H9 (cell line): ENCODE results near the gene CHST13. TPM values are rescaled to one million over a fixed set of nuclear protein-coding genes. Genes with fewer than 3 reads are reported as not detected.
A peak's percentile ranks its signal among the peaks of the same experiment; 100 is the strongest.

Experiments
- DNase-seq: peaks from one replicate; pipeline ENCODE4 v3.0.0-alpha.2; 2017
- H2AFZ ChIP-seq: one replicate; pipeline ENCODE4 v1.6.1; 2013; ENCODE audit warnings: mild to moderate bottlenecking, low read length, control low read depth, moderate library complexity
- H2AK5ac ChIP-seq: 2 replicates; pipeline ENCODE4 v1.6.1; 2013; ENCODE audit warnings: low read length, control low read depth, mixed read lengths; ENCODE audit not compliant: insufficient read length
- H2BK120ac ChIP-seq: one replicate; pipeline ENCODE4 v1.6.1; 2013; ENCODE audit warnings: low read depth, mild to moderate bottlenecking, low read length, control low read depth, inconsistent platforms; ENCODE audit not compliant: poor library complexity, severe bottlenecking
- H2BK12ac ChIP-seq: 2 replicates; pipeline ENCODE4 v1.6.1; 2013; ENCODE audit warnings: low read length, control low read depth, mixed read lengths, low read depth; ENCODE audit not compliant: insufficient read length
- H2BK15ac ChIP-seq: 2 replicates; pipeline ENCODE4 v1.6.1; 2013; ENCODE audit warnings: low read depth, low read length, control low read depth
- H2BK20ac ChIP-seq: one replicate; pipeline ENCODE4 v1.6.1; 2013; ENCODE audit warnings: low read depth, mild to moderate bottlenecking, low read length, control low read depth, inconsistent platforms; ENCODE audit not compliant: poor library complexity, severe bottlenecking
- H2BK5ac ChIP-seq: 2 replicates; pipeline ENCODE4 v1.6.1; 2013; ENCODE audit warnings: low read length, control low read depth, mixed read lengths; ENCODE audit not compliant: insufficient read length
- H3K14ac ChIP-seq: 2 replicates; pipeline ENCODE4 v1.6.1; 2013; ENCODE audit warnings: low read length, control low read depth; ENCODE audit not compliant: insufficient read depth
- H3K18ac ChIP-seq: 2 replicates; pipeline ENCODE4 v1.6.1; 2013; ENCODE audit warnings: low read depth, mild to moderate bottlenecking, mixed read lengths, low read length, control low read depth; ENCODE audit not compliant: insufficient read length
- H3K23ac ChIP-seq: 2 replicates; pipeline ENCODE4 v1.6.1; 2013; ENCODE audit warnings: low read length, control low read depth, mixed read lengths, low read depth; ENCODE audit not compliant: insufficient read length
- H3K23me2 ChIP-seq: 2 replicates; pipeline ENCODE4 v1.6.1; 2013; ENCODE audit warnings: low read depth, mild to moderate bottlenecking, mixed read lengths, low read length, control low read depth; ENCODE audit not compliant: insufficient read length, poor library complexity, severe bottlenecking
- H3K27ac ChIP-seq: 2 replicates; pipeline ENCODE4 v1.5.1; 2013; ENCODE audit warnings: low read length, control low read depth, mixed read lengths, low read depth; ENCODE audit not compliant: insufficient read length
- H3K27me3 ChIP-seq: 2 replicates; pipeline ENCODE4 v1.6.1; 2013; ENCODE audit warnings: low read length, control low read depth, inconsistent platforms; ENCODE audit not compliant: insufficient read depth
- H3K4ac ChIP-seq: 2 replicates; pipeline ENCODE4 v1.6.1; 2013; ENCODE audit warnings: low read depth, mild to moderate bottlenecking, control low read depth, inconsistent platforms, low read length, moderate library complexity
- H3K4me1 ChIP-seq: 2 replicates; pipeline ENCODE4 v1.6.1; 2013; ENCODE audit warnings: low read length, control low read depth, inconsistent platforms; ENCODE audit not compliant: insufficient read depth
- H3K4me2 ChIP-seq: 2 replicates; pipeline ENCODE4 v1.6.1; 2013; ENCODE audit warnings: low read length, control low read depth, mixed read lengths; ENCODE audit not compliant: insufficient read length, insufficient read depth
- H3K56ac ChIP-seq: 2 replicates; pipeline ENCODE4 v1.6.1; 2013; ENCODE audit warnings: low read depth, mild to moderate bottlenecking, mixed read lengths, low read length, control low read depth; ENCODE audit not compliant: insufficient read length
- H3K79me1 ChIP-seq: 2 replicates; pipeline ENCODE4 v1.6.1; 2013; ENCODE audit warnings: low read depth, mild to moderate bottlenecking, moderate library complexity, low read length, control low read depth, inconsistent platforms; ENCODE audit not compliant: insufficient read depth, poor library complexity, severe bottlenecking
- H3K79me2 ChIP-seq: 2 replicates; pipeline ENCODE4 v1.6.1; 2013; ENCODE audit warnings: low read length, control low read depth, inconsistent platforms; ENCODE audit not compliant: insufficient read depth
- H3K9ac ChIP-seq: 2 replicates; pipeline ENCODE4 v1.6.1; 2013; ENCODE audit warnings: low read length, control low read depth, mixed read lengths; ENCODE audit not compliant: insufficient read length; ENCODE audit errors: extremely low read depth
- H3K9me3 ChIP-seq: one replicate; pipeline ENCODE4 v1.6.1; 2013; ENCODE audit warnings: low read depth, low read length, inconsistent platforms; ENCODE audit not compliant: control insufficient read depth
- H3T11ph ChIP-seq: one replicate; pipeline ENCODE4 v1.6.1; 2013; ENCODE audit warnings: mild to moderate bottlenecking, low read length, control low read depth, inconsistent platforms
- H4K20me1 ChIP-seq: one replicate; pipeline ENCODE4 v1.6.1; 2013; ENCODE audit not compliant: control insufficient read depth, insufficient read length, insufficient read depth
- H4K5ac ChIP-seq: 2 replicates; pipeline ENCODE4 v1.6.1; 2013; ENCODE audit warnings: low read depth, mild to moderate bottlenecking, mixed read lengths, low read length, control low read depth; ENCODE audit not compliant: insufficient read length
- H4K8ac ChIP-seq: replicated peaks from 2 replicates; pipeline ENCODE4 v1.6.1; 2013; ENCODE audit warnings: low read length, control low read depth, mixed read lengths, low read depth; ENCODE audit not compliant: insufficient read length
- H4K91ac ChIP-seq: 2 replicates; pipeline ENCODE4 v1.6.1; 2013; ENCODE audit warnings: low read depth, mild to moderate bottlenecking, moderate library complexity, mixed read lengths, low read length, control low read depth; ENCODE audit not compliant: insufficient read length
- H3K27ac Mint-ChIP-seq, 3 experiments: 2 replicates in 2 of 3; 3 replicates in 1 of 3; pipeline ENCODE4 v1.8.0; 2020 to 2021; ENCODE audit warnings: mixed read lengths in 3 of 3, mild to moderate bottlenecking in 1 of 3, moderate library complexity in 1 of 3
- H3K27me3 Mint-ChIP-seq: 2 replicates; pipeline ENCODE4 v1.8.0; 2021; ENCODE audit warnings: low read depth, mild to moderate bottlenecking, moderate library complexity, mixed read lengths
- H3K36me3 Mint-ChIP-seq, 3 experiments: 2 replicates in 2 of 3; 3 replicates in 1 of 3; pipeline ENCODE4 v1.8.0; 2020 to 2021; ENCODE audit warnings: low read depth in 3 of 3, mixed read lengths in 3 of 3; ENCODE audit not compliant: insufficient read depth in 1 of 3
- H3K4me1 Mint-ChIP-seq, 2 experiments: 2 replicates each; pipeline ENCODE4 v1.8.0; 2020; ENCODE audit warnings: mixed read lengths in 2 of 2
- H3K4me3 Mint-ChIP-seq, 2 experiments: 2 replicates in 1 of 2; 3 replicates in 1 of 2; pipeline ENCODE4 v1.8.0; 2020 to 2021; ENCODE audit warnings: mild to moderate bottlenecking in 2 of 2, mixed read lengths in 2 of 2, moderate library complexity in 1 of 2
- H3K9me3 Mint-ChIP-seq, 2 experiments: 2 replicates in 1 of 2; 3 replicates in 1 of 2; pipeline ENCODE4 v1.8.0; 2020; ENCODE audit warnings: mild to moderate bottlenecking in 2 of 2, mixed read lengths in 2 of 2, moderate library complexity in 1 of 2
- CTCF ChIP-seq: fragments of 200-600 bp; sonication (generic); conservative IDR thresholded peaks from 3 replicates; pipeline ENCODE4 v1.8.0; 2021; ENCODE audit warnings: antibody characterized with exemption, mild to moderate bottlenecking
- WGBS: extraction: QIAGEN DNeasy Blood & Tissue Kit; methylation state at CpG from one replicate; pipeline ENCODE4 v1.1.7; 2013; ENCODE audit warnings: missing lambda C conversion rate, low lambda C conversion rate, mixed read lengths; ENCODE audit not compliant: insufficient read length; ENCODE audit errors: extremely low coverage; 5-methylcytosine and 5-hydroxymethylcytosine counted together
- total RNA-seq: library from RNA; stranded (reverse); gene quantifications from 2 replicates; pipeline ENCODE4 v1.2.1, GENCODE V29; 2021

Gene CHST13
- total RNA-seq, 1 experiment from 2014 or later: 0.85 TPM

GRCh38 chr3:126524429-126524988, 554 bp downstream of the CHST13 start:
- no peak overlapping the region for H2BK12ac ChIP-seq
- H3K27ac ChIP-seq: no peak overlapping the region
- no peak overlapping the region for H3K27ac Mint-ChIP-seq
- no peak overlapping the region for H4K91ac ChIP-seq
- H3K23ac ChIP-seq: no peak overlapping the region
- TF ChIP-seq CTCF: no peak
- H3K9me3 Mint-ChIP-seq: no peaks in the 10 kb centered on the region; a peak in 1 of 5 replicates
- peak overlapping the region; percentile 69 to 79 for H3K4me3 Mint-ChIP-seq
- H2BK5ac ChIP-seq: no peak overlapping the region
- H3K14ac ChIP-seq: no peak overlapping the region
- H3K36me3 Mint-ChIP-seq: no peaks in the 10 kb centered on the region; a peak in 1 of 7 replicates
- H3K4ac ChIP-seq: no peak overlapping the region
- no peak overlapping the region for H3T11ph ChIP-seq
- peak; percentile 49 for DNase-seq
- H4K8ac ChIP-seq: no peak overlapping the region
- no peak overlapping the region for H3K9ac ChIP-seq
- no peak overlapping the region for H2AFZ ChIP-seq
- no peaks in the 10 kb centered on the region for H3K9me3 ChIP-seq
- no peak overlapping the region for H3K56ac ChIP-seq
- H3K27me3 ChIP-seq: no peaks in the 10 kb centered on the region; the same call in 1 of the 2 replicates
- H2BK120ac ChIP-seq: no peak overlapping the region
- H3K4me1 Mint-ChIP-seq: peaks cover under 1 to 24% of the 10 kb centered on the region in 2 experiments
- H4K20me1 ChIP-seq: no peaks in the 10 kb centered on the region
- no peak overlapping the region for H2AK5ac ChIP-seq
- H3K4me1 ChIP-seq: no peaks in the 10 kb centered on the region
- no peaks in the 10 kb centered on the region for H3K23me2 ChIP-seq
- H3K27me3 Mint-ChIP-seq: peaks cover 42% of the 10 kb centered on the region
- peak overlapping the region; percentile 37 for H3K4me2 ChIP-seq
- no peak overlapping the region for H2BK20ac ChIP-seq
- H2BK15ac ChIP-seq: no peak overlapping the region
- no peaks in the 10 kb centered on the region for H3K79me2 ChIP-seq
- no peak overlapping the region for H3K18ac ChIP-seq
- WGBS: no CpG with 5 or more reads among the region's 31 CpGs
- no peak overlapping the region for H4K5ac ChIP-seq
- no peaks in the 10 kb centered on the region for H3K79me1 ChIP-seq
